ENCODE measurements around the gene SS18L1.
"Not testable (repeated sequence)": the region's sequence is repeated elsewhere in the genome, so short reads cannot be mapped to it uniquely, and the experiment has no call there.

SS18L1 gene, protein sequence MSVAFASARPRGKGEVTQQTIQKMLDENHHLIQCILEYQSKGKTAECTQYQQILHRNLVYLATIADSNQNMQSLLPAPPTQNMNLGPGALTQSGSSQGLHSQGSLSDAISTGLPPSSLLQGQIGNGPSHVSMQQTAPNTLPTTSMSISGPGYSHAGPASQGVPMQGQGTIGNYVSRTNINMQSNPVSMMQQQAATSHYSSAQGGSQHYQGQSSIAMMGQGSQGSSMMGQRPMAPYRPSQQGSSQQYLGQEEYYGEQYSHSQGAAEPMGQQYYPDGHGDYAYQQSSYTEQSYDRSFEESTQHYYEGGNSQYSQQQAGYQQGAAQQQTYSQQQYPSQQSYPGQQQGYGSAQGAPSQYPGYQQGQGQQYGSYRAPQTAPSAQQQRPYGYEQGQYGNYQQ

DNA sequence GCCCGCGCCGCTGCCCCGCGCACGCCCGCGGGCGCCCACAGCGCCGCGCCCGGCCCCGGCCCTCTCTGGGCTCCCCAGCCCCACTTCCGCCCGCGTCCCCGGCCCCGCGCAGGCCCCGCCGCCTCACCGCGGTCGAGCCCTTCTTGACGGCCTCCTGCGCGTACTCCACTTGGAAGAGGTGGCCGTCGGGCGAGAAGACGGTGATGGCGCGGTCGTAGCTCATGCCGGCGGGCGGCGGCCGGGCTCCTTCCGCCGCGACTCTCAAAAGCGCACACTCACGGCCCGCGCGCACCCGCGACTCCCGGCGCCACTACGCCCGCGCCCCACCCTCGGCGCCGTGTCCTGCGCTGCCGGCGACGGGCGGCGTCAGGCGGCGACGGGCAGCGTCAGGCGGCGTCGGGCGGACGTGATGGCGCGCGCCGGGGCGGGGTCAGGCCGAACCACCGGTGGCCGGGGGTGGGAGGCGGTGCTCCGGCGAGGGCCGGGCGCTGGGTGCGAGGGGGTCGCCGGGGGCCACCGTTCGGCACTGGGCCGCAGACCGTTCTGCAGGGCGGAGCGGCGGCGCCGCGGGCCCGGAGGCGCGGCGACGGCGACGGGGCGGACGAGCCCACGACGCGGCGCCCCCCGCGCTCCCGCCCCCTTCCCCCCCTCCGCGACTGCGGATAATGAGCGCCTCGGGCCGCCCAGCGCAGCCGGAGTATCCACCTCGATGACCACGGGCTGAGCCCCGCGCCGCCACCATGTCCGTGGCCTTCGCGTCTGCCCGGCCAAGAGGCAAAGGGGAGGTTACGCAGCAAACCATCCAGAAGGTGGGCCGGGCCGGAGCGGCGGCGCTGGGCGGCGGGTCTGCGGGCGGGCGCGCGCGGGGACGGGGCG, at the start of gene SS18L1, which contains the start of gene PSMA7:
SS18L1 (plus strand) TSS at position 689 of the 876 bp plus-strand sequence; CDS start at position 741, 52 bp downstream.
PSMA7 (minus strand) TSS at position 314 of the 876 bp plus-strand sequence; CDS start at position 223, 91 bp downstream.
- H3K4me3 ChIP-seq, result peak within 1 kb of the TSS; percentile 72
- H3K27me3 ChIP-seq (ENCODE audit: low read depth), result no peaks in the 10 kb centered on the region
- H3K36me3 ChIP-seq (replicated peaks), result peaks cover 35% of the 10 kb centered on the region
- DNase-seq (ENCODE audit: low spot score in 2 of 2), result peak; percentile 72 to 86
- H3K4me1 ChIP-seq, result peaks cover 15% of the 10 kb centered on the region
- H3K9me3 ChIP-seq, result no peaks in the 10 kb centered on the region
- in situ Hi-C loops (cut with MboI; ENCODE audit: low sequenced_read_pairs), result no loop called here

DNA sequence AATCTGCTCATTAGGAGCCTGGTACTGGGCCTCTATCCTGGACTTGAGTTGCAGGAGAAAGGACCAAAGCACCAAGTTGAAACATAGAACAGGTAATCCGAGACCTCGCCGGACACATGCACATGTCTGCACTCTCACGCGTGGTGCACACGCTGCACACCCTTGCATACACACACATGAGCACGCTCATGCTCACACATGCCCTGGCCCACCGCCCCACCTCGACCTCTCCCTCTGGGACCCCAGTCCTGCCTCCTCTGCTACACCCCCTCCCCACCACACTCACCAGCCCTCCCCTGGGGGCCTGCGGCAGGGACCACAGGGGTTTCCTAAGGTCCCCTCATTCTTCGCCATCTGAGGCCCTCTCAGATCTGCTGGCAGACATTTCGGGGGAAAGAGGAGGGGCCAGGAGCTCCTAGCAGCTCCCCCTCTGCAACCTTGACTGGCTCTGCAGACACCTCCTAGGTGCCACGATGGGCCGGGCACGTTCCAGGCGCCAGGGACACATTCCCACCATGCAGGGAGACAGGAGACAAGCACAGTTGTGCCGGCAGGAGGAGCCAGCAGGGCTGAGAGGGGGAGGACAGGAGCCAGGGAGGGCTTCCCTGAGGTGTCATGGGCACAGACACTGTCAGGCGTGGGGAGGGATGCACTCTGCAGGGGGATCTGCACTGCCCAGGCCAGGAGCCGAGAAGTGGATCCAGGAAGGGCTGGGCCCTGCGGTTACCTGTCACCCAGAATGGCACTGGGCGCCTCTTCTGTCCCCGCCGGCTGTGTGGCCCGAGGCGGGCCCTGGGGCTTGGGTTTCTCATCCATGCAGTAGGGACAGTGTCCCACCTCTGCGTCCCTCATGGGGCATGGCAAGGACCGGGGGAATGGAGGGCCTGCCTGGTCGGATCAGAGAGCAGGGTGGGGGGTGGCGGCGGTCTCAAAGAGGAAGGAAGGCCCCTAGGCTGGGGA, 46.9 kb upstream of the SS18L1 start:
- in situ Hi-C loops (cut with MboI; ENCODE audit: low sequenced_read_pairs), result no loop called here
- no peaks in the 10 kb centered on the region for H3K36me3 ChIP-seq (replicated peaks)
- H3K9me3 ChIP-seq, result no peaks in the 10 kb centered on the region
- no peak overlapping the region for H3K4me3 ChIP-seq
- DNase-seq (ENCODE audit: low spot score in 2 of 2), result no peak
- H3K4me1 ChIP-seq, result no peaks in the 10 kb centered on the region
- no peaks in the 10 kb centered on the region for H3K27me3 ChIP-seq (ENCODE audit: low read depth)

DNA sequence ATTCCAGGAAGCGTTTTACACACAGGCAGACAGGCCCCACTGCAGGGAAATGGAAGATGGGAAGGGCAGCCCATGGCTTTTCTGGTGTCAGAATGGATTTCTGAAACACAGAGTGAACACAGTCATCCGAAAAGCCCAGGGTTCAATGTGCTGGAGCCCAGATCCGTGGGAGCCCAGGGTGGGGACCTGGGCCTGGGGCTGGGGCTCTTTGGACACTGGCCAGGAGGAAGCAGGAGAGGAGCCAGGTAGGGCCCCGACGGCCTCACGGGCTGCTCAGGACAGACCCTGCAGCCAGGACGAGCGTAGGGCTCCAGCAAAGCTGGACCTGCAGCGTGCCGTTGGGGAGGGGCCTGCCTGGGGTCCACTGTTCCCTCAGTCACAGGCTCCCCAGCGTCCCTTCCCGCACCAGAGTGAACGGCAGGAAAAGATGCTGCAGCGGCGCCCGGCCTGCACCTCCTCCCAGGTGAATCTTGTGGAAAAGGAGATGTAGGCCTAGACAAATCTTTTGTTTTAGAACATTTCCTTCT, 45.6 kb upstream of the SS18L1 start:
- H3K4me3 ChIP-seq, result no peak overlapping the region
- DNase-seq (ENCODE audit: low spot score in 2 of 2), result no peak
- in situ Hi-C loops (cut with MboI; ENCODE audit: low sequenced_read_pairs), result no loop called here
- no peaks in the 10 kb centered on the region for H3K36me3 ChIP-seq (replicated peaks)
- H3K9me3 ChIP-seq, result no peaks in the 10 kb centered on the region
- H3K27me3 ChIP-seq (ENCODE audit: low read depth), result no peaks in the 10 kb centered on the region
- no peaks in the 10 kb centered on the region for H3K4me1 ChIP-seq

DNA sequence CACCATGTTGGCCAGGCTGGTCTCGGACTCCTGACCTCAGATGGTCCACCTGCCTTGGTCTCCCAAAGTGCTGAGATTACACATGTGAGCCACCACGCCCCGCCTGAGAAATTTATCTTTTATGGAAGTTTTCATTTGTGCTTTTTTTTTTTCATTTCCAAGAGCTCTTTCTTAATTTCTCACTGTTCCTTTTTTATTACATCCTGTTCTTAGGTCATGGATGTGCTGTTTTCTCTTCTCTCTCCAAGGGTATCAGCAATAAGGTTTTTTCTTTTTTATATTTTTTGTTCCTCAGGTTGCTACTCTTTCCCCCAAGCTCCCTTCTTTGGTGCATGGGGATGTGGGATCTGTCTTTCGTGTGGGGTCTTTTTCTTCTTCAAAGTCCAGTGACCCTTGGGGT, 42.5 kb upstream of the SS18L1 start:
- H3K4me1 ChIP-seq, result no peaks in the 10 kb centered on the region
- no peak for DNase-seq (ENCODE audit: low spot score in 2 of 2)
- no peaks in the 10 kb centered on the region for H3K36me3 ChIP-seq (replicated peaks)
- H3K9me3 ChIP-seq, result no peaks in the 10 kb centered on the region
- H3K4me3 ChIP-seq, result no peak overlapping the region
- in situ Hi-C loops (cut with MboI; ENCODE audit: low sequenced_read_pairs), result no loop called here
- H3K27me3 ChIP-seq (ENCODE audit: low read depth), result no peaks in the 10 kb centered on the region

DNA sequence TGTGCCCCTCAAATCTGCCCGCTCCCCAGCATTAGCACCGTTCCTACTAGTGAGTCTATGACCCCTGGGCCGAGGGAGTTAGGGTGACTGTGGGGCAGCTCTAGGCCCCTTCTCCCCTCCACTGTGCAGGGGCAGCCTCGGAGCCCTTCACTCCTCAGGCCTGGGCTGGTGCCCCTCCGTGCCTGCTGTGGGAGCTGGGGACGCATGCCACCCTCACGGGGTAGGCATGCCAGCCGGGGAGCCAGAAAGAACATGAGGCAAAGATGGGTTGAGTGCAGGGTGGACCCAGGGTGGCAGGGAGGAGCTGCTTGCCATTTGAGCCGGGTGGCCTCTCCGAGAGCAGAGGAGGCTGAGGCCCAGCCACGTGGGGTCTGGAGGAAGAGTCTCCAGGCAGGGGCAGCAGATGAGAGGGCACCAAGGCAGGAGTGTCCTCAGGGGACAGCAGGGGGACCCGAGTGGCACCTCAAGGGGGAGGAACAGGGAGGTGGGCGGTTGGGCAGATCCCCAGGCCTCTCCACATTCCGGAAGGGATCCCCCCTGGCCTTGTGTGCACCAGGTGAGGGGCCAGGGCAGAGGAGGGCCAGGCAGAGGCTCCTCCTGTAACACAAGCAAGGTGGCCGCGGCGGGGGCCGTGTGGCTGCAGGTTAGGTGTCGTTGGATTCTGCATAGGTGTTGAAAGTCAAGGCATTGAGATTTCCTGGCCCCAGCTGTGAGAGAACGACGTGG, 39.9 kb upstream of the SS18L1 start:
- no peaks in the 10 kb centered on the region for H3K4me1 ChIP-seq
- H3K4me3 ChIP-seq, result no peak overlapping the region
- in situ Hi-C loops (cut with MboI; ENCODE audit: low sequenced_read_pairs), result no loop called here
- H3K36me3 ChIP-seq (replicated peaks), result no peaks in the 10 kb centered on the region
- H3K9me3 ChIP-seq, result peaks cover 11% of the 10 kb centered on the region; the same call in 1 of the 2 replicates
- DNase-seq (ENCODE audit: low spot score in 2 of 2), result no peak
- H3K27me3 ChIP-seq (ENCODE audit: low read depth), result no peaks in the 10 kb centered on the region

DNA sequence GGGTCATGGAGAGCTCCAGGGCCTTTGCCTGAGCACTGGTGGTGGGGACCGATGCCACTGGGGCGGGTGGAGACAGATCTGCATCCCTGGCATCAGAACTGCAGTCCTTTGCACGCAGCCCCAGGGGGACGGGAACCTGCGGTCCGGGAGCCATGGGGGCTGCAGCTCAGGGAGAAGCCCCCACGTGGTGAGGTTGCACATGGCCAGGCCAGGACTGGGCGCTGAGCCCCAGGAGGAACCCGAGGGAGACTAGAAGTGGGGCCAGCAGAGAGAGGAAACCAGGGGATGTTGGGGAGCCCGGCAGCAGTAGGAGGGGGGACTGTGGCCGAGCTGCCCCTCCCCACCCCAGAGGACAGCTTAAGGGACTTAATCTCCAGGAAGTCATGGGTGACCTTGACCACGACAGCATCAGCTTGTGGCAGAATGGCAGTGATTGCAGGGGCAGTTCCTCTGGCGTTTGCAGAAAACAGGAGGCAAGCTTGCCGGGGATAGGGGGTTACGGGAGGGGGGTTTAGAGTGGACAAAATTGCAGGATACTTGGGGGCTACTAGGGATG, 39.3 kb upstream of the SS18L1 start:
- peaks cover 17% of the 10 kb centered on the region; the same call in 1 of the 2 replicates for H3K9me3 ChIP-seq

DNA sequence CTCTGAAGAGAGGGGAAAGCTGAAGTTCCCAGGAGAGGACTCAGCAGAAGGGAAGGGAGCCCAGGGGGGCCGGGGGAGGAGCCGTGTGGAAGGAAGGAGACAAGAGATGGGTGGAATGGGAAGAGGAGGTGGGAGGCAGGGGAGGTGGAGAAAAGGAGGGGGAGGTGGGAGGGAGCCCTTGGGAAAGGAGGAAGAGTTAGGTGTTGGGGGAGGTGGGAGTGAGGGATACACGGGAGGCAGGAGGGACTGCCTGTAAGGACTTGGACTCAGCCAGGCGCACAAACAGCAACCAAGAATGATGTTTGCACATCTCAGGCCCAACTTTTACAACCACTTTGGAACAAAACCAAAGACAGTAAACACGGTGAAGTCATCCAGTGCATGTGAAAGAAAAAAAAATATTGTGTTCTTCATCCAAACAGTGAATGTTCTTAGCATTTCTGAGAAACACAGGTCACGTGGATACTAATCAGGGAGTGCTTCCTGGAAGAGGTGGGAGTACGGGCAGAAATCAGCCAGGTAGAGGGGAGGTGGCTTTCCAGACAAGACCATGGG, 38.7 kb upstream of the SS18L1 start:
- in situ Hi-C loops (cut with MboI; ENCODE audit: low sequenced_read_pairs), result no loop called here
- no peak for DNase-seq (ENCODE audit: low spot score in 2 of 2)
- Histone ChIP-seq H3K36me3 (replicated peaks) (no peaks in the 10 kb centered on the region), H3K4me1 (no peaks in the 10 kb centered on the region), H3K9me3 (peaks cover 19% of the 10 kb centered on the region; the same call in 1 of the 2 replicates), H3K4me3 (no peak overlapping the region), H3K27me3 (ENCODE audit: low read depth) (no peaks in the 10 kb centered on the region)

More for the DNA sequence above, 39.3 kb upstream of the SS18L1 start:
- in situ Hi-C loops (cut with MboI; ENCODE audit: low sequenced_read_pairs), result no loop called here
- H3K4me1 ChIP-seq, result no peaks in the 10 kb centered on the region
- no peaks in the 10 kb centered on the region for H3K27me3 ChIP-seq (ENCODE audit: low read depth)
- no peak for DNase-seq (ENCODE audit: low spot score in 2 of 2)
- H3K4me3 ChIP-seq, result no peak overlapping the region
- no peaks in the 10 kb centered on the region for H3K36me3 ChIP-seq (replicated peaks)

DNA sequence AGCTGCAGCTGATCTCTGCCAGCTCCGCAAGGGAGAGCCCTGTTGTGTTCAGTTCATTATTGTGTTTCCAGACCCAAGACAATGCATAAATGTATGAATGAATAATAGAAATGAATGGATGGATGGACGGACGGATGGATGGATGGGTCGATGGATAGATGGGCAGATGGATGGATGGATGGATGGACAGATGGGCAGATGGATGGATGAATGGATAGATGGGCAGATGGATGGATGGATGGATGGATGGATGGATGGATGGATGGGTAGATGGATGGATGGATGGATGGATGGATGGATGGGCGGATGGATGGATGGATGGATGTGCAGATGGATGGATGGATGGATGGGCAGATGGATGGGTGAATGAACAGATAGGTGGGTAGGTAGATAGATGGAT, 38.0 kb upstream of the SS18L1 start:
- Histone ChIP-seq H3K4me1 (no peaks in the 10 kb centered on the region), H3K36me3 (replicated peaks) (no peaks in the 10 kb centered on the region), H3K9me3 (peaks cover 24% of the 10 kb centered on the region), H3K27me3 (ENCODE audit: low read depth) (no peaks in the 10 kb centered on the region), H3K4me3 (no peak overlapping the region)
- in situ Hi-C loops (cut with MboI; ENCODE audit: low sequenced_read_pairs), result no loop called here
- DNase-seq (ENCODE audit: low spot score in 2 of 2), result no peak

DNA sequence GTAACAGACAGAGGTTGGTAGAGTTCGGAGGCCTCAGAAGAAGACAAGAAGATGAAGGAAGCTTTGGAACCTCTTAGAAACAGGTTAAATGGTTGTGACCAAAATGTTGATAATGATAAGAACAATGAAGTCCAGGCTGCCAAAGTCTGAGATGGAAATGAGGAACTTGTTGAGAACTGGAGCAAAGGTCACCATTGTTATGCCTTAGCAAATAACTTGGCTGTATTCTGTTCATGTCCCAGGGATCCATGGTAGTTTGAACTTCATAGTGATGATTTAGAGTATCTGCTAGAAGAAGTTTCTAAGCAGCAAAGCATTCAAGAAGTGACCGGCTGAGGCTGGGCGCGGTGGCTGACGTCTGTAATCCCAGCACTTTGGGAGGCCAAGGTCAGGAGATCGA, 32.4 kb upstream of the SS18L1 start:
- no peak overlapping the region for H3K4me3 ChIP-seq
- peaks cover 28% of the 10 kb centered on the region for H3K9me3 ChIP-seq
- in situ Hi-C loops (cut with MboI; ENCODE audit: low sequenced_read_pairs), result no loop called here

DNA sequence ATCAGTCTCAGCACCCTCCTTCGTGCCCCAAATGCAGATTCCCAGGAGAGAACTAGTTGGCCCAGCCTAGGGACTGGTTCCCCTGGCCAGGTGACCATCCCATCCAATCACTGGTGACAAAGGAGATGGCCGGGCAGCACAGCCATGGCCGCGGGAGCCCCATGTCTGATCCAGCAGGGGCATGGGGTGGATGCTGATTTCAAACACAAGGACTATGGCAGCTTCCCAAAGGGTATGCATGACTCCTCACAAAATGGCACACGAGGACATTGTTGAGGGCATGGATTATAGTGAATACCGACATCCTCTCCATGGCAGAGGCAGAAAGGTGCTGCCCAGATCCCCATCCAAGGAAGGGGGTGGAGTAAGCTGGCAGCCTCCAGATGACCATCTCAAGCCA, 31.2 kb upstream of the SS18L1 start:
- Histone ChIP-seq H3K27me3 (ENCODE audit: low read depth) (no peaks in the 10 kb centered on the region), H3K36me3 (replicated peaks) (no peaks in the 10 kb centered on the region), H3K4me1 (no peaks in the 10 kb centered on the region), H3K9me3 (peaks cover 28% of the 10 kb centered on the region), H3K4me3 (no peak overlapping the region)
- no peak for DNase-seq (ENCODE audit: low spot score in 2 of 2)
- in situ Hi-C loops (cut with MboI; ENCODE audit: low sequenced_read_pairs), result no loop called here

More for the DNA sequence above, 32.4 kb upstream of the SS18L1 start:
- Histone ChIP-seq H3K4me1 (no peaks in the 10 kb centered on the region), H3K27me3 (ENCODE audit: low read depth) (no peaks in the 10 kb centered on the region), H3K36me3 (replicated peaks) (no peaks in the 10 kb centered on the region)
- no peak for DNase-seq (ENCODE audit: low spot score in 2 of 2)

DNA sequence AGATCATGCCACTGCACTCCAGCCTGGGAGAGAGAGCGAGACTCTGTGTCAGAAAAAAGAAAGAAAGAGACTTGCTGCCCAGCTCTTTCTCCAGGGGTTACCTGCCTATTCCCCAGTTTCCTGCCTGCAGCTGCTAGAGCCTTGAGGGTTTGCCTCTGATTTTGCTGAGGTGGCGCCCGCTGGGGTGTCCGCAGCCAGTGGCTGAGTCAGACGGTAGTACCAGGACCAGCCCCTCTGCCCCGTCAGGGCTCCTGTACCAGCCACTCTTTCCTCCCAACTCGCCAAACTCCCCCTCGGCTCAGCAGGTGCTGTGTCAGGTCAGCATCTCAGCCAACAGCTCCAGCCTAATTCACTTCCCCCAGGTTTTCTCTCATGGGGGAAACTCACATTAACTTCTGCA, 28.7 kb upstream of the SS18L1 start:
- in situ Hi-C loops (cut with MboI; ENCODE audit: low sequenced_read_pairs), result no loop called here

DNA sequence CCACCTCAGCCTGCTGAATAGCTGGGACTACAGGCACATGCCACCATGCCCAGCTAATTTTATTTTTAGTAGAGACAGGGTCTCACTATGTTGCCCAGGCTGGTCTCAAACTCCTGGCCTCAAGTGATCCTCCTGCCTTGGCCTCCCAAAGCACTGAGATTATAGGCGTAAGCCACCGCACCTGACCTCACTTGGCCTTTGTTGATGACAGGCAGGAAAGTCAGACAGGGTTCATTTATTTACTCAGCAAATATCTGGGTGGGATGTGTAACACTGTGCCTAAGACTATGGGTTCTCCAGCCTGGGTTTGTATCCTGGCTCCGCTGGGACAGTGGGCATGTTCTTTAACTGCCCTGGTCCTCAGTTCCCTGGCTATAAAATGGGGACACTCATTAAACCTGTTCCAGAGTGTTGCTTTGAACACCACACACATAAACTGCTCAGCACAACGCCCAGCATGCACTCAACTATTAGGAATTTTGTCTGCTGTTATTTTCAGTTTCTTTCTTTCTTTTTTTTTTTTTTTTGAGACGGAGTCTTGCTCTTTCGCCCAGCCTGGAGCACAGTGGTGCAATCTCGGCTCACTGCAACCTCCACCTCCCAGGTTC, 27.7 kb upstream of the SS18L1 start:
- H3K4me1 ChIP-seq; H3K9me3 ChIP-seq; in situ Hi-C loops (cut with MboI; ENCODE audit: low sequenced_read_pairs); H3K36me3 ChIP-seq (replicated peaks); DNase-seq (ENCODE audit: low spot score in 2 of 2); H3K27me3 ChIP-seq (ENCODE audit: low read depth); H3K4me3 ChIP-seq: not testable (repeated sequence)

More for the DNA sequence above, 28.7 kb upstream of the SS18L1 start:
- Histone ChIP-seq H3K9me3 (peaks cover 9% of the 10 kb centered on the region), H3K4me3 (no peak overlapping the region), H3K4me1 (no peaks in the 10 kb centered on the region), H3K27me3 (ENCODE audit: low read depth) (no peaks in the 10 kb centered on the region), H3K36me3 (replicated peaks) (no peaks in the 10 kb centered on the region)
- no peak for DNase-seq (ENCODE audit: low spot score in 2 of 2)
